ENCODE data around the gene PIAS4. TPM values are rescaled to one million over a fixed set of nuclear protein-coding genes. Genes with fewer than 3 reads are reported as not detected.

Gene PIAS4
- total RNA-seq, 1 experiment from 2014 or later = 45.9 TPM

DNA sequence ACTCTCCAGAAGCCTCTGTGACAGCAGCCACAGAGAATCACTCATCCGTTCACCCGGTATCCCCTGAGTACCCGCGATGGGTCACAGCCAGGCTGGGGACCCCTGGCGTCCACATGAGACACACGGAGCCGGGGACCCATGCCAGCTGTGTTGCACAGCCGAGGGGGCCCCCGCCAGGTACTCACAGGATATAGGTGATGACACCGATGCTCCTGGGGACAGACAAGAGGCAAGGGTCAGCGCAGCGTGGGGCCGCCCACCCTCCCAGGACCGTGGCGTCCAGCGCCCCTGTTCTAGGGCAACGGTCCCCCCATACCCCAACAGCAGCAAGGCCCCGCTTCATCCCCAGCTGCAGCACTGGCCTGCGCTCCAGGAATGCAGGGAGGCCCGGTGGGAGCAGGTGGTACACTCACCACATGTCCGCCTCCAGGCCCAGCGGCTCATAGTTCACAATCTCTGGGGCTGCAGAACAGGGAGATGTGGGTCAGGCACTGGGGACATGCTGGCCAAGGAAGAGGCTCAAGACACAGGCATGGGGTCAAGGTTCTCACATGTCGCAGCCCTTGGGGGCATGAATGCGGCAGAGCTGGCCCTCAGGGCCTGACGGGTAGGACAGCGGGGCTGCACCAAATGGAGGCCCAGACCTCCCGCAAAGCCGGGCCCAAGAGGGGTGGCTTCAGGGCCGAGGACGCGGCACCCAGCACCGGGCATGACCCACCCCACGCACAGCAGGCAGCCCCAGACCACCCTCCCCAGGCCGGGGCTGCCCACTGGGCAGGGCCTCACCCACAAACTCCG is 43.9 kb upstream of the PIAS4 start:
- ATAC-seq = no peak
- CTCF ChIA-PET = interaction anchor here (2.1 kb wide), 1 partner anchor 24 kb away, joined by 8 read pairs; no protein-coding TSS in a partner anchor
- H3K27ac Mint-ChIP-seq = no peak overlapping the region
- peaks cover 39% of the 10 kb centered on the region for H3K36me3 Mint-ChIP-seq
- no peaks in the 10 kb centered on the region for H3K9me3 Mint-ChIP-seq
- TF ChIP-seq TP53 (CRISPR knock-in tag; IDR thresholded peaks at IDR 0.05) (no peak), TEAD4 (CRISPR knock-in tag; IDR thresholded peaks at IDR 0.05) (no peak), HMGA2 (CRISPR knock-in tag; IDR thresholded peaks at IDR 0.05) (no peak), MYBL2 (CRISPR knock-in tag; IDR thresholded peaks at IDR 0.05) (no peak), SOX15 (CRISPR knock-in tag; IDR thresholded peaks at IDR 0.05) (no peak)
- TF ChIP-seq, protein P1, sequence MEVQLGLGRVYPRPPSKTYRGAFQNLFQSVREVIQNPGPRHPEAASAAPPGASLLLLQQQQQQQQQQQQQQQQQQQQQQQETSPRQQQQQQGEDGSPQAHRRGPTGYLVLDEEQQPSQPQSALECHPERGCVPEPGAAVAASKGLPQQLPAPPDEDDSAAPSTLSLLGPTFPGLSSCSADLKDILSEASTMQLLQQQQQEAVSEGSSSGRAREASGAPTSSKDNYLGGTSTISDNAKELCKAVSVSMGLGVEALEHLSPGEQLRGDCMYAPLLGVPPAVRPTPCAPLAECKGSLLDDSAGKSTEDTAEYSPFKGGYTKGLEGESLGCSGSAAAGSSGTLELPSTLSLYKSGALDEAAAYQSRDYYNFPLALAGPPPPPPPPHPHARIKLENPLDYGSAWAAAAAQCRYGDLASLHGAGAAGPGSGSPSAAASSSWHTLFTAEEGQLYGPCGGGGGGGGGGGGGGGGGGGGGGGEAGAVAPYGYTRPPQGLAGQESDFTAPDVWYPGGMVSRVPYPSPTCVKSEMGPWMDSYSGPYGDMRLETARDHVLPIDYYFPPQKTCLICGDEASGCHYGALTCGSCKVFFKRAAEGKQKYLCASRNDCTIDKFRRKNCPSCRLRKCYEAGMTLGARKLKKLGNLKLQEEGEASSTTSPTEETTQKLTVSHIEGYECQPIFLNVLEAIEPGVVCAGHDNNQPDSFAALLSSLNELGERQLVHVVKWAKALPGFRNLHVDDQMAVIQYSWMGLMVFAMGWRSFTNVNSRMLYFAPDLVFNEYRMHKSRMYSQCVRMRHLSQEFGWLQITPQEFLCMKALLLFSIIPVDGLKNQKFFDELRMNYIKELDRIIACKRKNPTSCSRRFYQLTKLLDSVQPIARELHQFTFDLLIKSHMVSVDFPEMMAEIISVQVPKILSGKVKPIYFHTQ (CRISPR knock-in tag; IDR thresholded peaks at IDR 0.05) = no peak
- POLR2A ChIA-PET = interaction anchor here (1.1 kb wide), 1 partner anchor 10 kb away, joined by 3 read pairs; no protein-coding TSS in a partner anchor
- H3K27me3 Mint-ChIP-seq (ENCODE audit: low read depth) = no peaks in the 10 kb centered on the region
- peaks cover 5% of the 10 kb centered on the region for H3K4me1 Mint-ChIP-seq
- DNase-seq (ENCODE audit: low spot score) = no peak
- no peak overlapping the region for H3K4me3 Mint-ChIP-seq

GRCh38 chr19:3964256-3965194 is 43.0 kb upstream of the PIAS4 start:
- Mint-ChIP-seq H3K4me1 (peaks cover 14% of the 10 kb centered on the region), H3K4me3 (no peak overlapping the region), H3K27me3 (ENCODE audit: low read depth) (no peaks in the 10 kb centered on the region; the same call in 1 of the 2 replicates), H3K9me3 (no peaks in the 10 kb centered on the region), H3K27ac (peak overlapping the region; percentile 68; the same call in 1 of the 2 replicates), H3K36me3 (peaks cover 42% of the 10 kb centered on the region)
- POLR2A ChIA-PET = interaction anchor here (1.1 kb wide), 1 partner anchor 11 kb away, joined by 3 read pairs; no protein-coding TSS in a partner anchor
- no peak for DNase-seq (ENCODE audit: low spot score)
- CTCF ChIA-PET = interaction anchor here (2.1 kb wide), 1 partner anchor 23 kb away, joined by 8 read pairs; no protein-coding TSS in a partner anchor
- no peak for TF ChIP-seq ZNF138 (CRISPR knock-in tag; conservative IDR thresholded peaks at IDR 0.05)
- no peak for TF ChIP-seq ZNF263 (CRISPR knock-in tag; IDR thresholded peaks at IDR 0.05; ENCODE audit: low read depth)
- no peak for TF ChIP-seq ATF3 (CRISPR knock-in tag; conservative IDR thresholded peaks at IDR 0.05)
- ATAC-seq = no peak

GRCh38 chr19:3966051-3967017 is 41.2 kb upstream of the PIAS4 start:
- no peaks in the 10 kb centered on the region; the same call in 1 of the 2 replicates for H3K27me3 Mint-ChIP-seq (ENCODE audit: low read depth)
- no peak for ATAC-seq
- peaks cover 25% of the 10 kb centered on the region for H3K4me1 Mint-ChIP-seq
- ChIA-PET CTCF (no interaction called here), POLR2A (no interaction called here)
- H3K9me3 Mint-ChIP-seq = no peaks in the 10 kb centered on the region
- H3K27ac Mint-ChIP-seq = peak overlapping the region; percentile 85
- no peak for DNase-seq (ENCODE audit: low spot score)
- no peak overlapping the region for H3K4me3 Mint-ChIP-seq
- peaks cover 42% of the 10 kb centered on the region for H3K36me3 Mint-ChIP-seq
- TF ChIP-seq, protein P2, sequence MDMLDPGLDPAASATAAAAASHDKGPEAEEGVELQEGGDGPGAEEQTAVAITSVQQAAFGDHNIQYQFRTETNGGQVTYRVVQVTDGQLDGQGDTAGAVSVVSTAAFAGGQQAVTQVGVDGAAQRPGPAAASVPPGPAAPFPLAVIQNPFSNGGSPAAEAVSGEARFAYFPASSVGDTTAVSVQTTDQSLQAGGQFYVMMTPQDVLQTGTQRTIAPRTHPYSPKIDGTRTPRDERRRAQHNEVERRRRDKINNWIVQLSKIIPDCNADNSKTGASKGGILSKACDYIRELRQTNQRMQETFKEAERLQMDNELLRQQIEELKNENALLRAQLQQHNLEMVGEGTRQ (CRISPR knock-in tag; IDR thresholded peaks at IDR 0.05) = no peak
- TF ChIP-seq MXD4 (CRISPR knock-in tag; IDR thresholded peaks at IDR 0.05; ENCODE audit: borderline replicate concordance) (no peak), PREB (CRISPR knock-in tag; IDR thresholded peaks at IDR 0.05; ENCODE audit: borderline replicate concordance) (no peak), FOXP4 (CRISPR knock-in tag; IDR thresholded peaks at IDR 0.05) (no peak), ETV6 (CRISPR knock-in tag; IDR thresholded peaks at IDR 0.05) (no peak), GTF2I (CRISPR knock-in tag; conservative IDR thresholded peaks at IDR 0.05) (no peak), NFE2L1 (CRISPR knock-in tag; IDR thresholded peaks at IDR 0.05) (no peak), USF1 (CRISPR knock-in tag; IDR thresholded peaks at IDR 0.05) (no peak), FOXK1 (CRISPR knock-in tag; IDR thresholded peaks at IDR 0.05) (no peak), ZNF121 (CRISPR knock-in tag; IDR thresholded peaks at IDR 0.05) (no peak), PRRX2 (CRISPR knock-in tag; IDR thresholded peaks at IDR 0.05) (no peak)

Measured in WTC11 (cell line).